Parathyroid adenoma (tissue), 2 donors: ENCODE measurements around the gene SHBG.
A peak's percentile ranks its signal among the peaks of the same experiment; 100 is the strongest.
"Not testable (repeated sequence)": the region's sequence is repeated elsewhere in the genome, so short reads cannot be mapped to it uniquely, and the experiment has no call there.

Source experiments
- H2AFZ ChIP-seq: fragments of 300-600 bp; sonication (generic); one replicate; pipeline ENCODE4 v1.7.0; 2017; ENCODE audit warnings: antibody characterized with exemption, mild to moderate bottlenecking
- H3K27ac ChIP-seq: fragments of 300-600 bp; sonication (generic); one replicate; pipeline ENCODE4 v1.7.0; 2017
- H3K27me3 ChIP-seq: fragments of 300-600 bp; sonication (generic); one replicate; pipeline ENCODE4 v1.7.0; 2017; ENCODE audit warnings: low read length; ENCODE audit not compliant: control insufficient read depth, insufficient read depth
- H3K36me3 ChIP-seq: fragments of 300-600 bp; sonication (generic); one replicate; pipeline ENCODE4 v1.7.0; 2017; ENCODE audit warnings: low read length; ENCODE audit not compliant: control insufficient read depth, insufficient read depth
- H3K4me1 ChIP-seq: fragments of 300-600 bp; sonication (generic); one replicate; pipeline ENCODE4 v1.7.0; 2017; ENCODE audit warnings: control low read depth
- H3K4me2 ChIP-seq: fragments of 300-600 bp; sonication (generic); one replicate; pipeline ENCODE4 v1.7.0; 2017; ENCODE audit warnings: low read length
- H3K4me3 ChIP-seq: fragments of 300-600 bp; sonication (generic); one replicate; pipeline ENCODE4 v1.7.0; 2017; ENCODE audit warnings: low read depth, low read length
- H3K79me2 ChIP-seq: fragments of 300-600 bp; sonication (generic); one replicate; pipeline ENCODE4 v1.7.0; 2017; ENCODE audit warnings: control low read depth
- H3K9ac ChIP-seq: fragments of 300-600 bp; sonication (generic); one replicate; pipeline ENCODE4 v1.7.0; 2017; ENCODE audit warnings: mild to moderate bottlenecking
- H3K9me3 ChIP-seq: fragments of 300-600 bp; sonication (generic); one replicate; pipeline ENCODE4 v1.7.0; 2017; ENCODE audit warnings: low read length; ENCODE audit not compliant: control insufficient read depth
- TF ChIP-seq, protein P1 (sequence below): fragments of 300-600 bp; sonication (generic); IDR thresholded peaks from one replicate; pipeline ENCODE4 v1.7.0; 2017; ENCODE audit warnings: antibody characterized with exemption, mild to moderate bottlenecking
- donor health status: primary hyperparathyroidism.

Gene SHBG

DNA sequence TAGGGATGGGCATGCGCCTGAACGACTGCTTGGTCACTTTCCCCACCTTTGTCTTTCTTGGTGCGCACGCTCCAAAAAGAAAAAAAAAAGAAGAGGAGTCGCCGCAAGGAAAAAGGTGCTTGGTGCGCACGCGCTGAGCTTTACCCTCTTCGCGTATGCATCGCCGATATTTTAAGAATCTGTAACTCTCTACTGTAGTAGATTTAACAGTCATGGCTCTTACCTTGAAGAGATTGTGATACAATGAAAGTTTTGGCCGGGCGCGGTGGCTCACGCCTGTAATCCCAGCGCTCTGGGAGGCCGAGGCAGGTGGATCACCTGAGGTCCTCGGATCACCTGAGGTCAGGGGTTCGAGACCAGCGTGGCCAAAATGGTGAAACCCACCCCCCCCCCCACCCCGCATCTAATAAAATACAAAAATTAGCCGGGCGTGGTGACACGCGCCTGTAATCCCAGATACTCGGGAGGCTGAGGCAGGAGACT, 14.6 kb upstream of the SHBG start:
- Histone ChIP-seq H3K4me3 (peak overlapping the region; percentile 84), H3K9ac (no peak overlapping the region), H3K9me3 (no peaks in the 10 kb centered on the region)

DNA sequence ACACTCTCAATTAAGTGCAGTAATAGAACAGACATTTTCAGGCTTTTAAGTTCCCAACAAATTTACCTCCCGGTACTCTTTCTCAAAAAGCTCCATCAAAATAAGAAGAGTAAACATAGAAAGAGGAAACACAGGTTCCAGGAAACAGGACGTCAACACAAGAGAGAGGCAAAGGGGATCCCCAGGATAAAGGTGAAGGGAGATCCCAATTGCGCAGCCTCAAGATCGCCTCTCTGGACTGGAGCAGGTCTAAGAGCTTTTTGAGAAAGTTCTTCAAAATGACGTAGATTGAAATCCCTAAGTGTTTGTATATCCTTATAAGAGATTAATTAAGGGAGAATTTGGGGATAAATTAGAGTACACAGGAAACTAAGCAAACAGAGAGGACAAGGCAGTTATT, 11.3 kb upstream of the SHBG start:
- Histone ChIP-seq H2AFZ (no peak overlapping the region), H3K36me3 (no peaks in the 10 kb centered on the region), H3K9ac (no peak overlapping the region), H3K79me2 (peaks cover 6% of the 10 kb centered on the region), H3K27me3 (no peaks in the 10 kb centered on the region), H3K4me2 (no peak overlapping the region), H3K27ac (no peak overlapping the region), H3K9me3 (no peaks in the 10 kb centered on the region), H3K4me1 (peaks cover 1% of the 10 kb centered on the region), H3K4me3 (no peak overlapping the region)
- TF ChIP-seq, protein P1, sequence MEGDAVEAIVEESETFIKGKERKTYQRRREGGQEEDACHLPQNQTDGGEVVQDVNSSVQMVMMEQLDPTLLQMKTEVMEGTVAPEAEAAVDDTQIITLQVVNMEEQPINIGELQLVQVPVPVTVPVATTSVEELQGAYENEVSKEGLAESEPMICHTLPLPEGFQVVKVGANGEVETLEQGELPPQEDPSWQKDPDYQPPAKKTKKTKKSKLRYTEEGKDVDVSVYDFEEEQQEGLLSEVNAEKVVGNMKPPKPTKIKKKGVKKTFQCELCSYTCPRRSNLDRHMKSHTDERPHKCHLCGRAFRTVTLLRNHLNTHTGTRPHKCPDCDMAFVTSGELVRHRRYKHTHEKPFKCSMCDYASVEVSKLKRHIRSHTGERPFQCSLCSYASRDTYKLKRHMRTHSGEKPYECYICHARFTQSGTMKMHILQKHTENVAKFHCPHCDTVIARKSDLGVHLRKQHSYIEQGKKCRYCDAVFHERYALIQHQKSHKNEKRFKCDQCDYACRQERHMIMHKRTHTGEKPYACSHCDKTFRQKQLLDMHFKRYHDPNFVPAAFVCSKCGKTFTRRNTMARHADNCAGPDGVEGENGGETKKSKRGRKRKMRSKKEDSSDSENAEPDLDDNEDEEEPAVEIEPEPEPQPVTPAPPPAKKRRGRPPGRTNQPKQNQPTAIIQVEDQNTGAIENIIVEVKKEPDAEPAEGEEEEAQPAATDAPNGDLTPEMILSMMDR: no peak

More for the DNA sequence above, 14.6 kb upstream of the SHBG start:
- peaks cover 34% of the 10 kb centered on the region for H3K79me2 ChIP-seq
- H3K4me1 ChIP-seq: peaks cover 8% of the 10 kb centered on the region
- peak overlapping the region; percentile 80 for H3K27ac ChIP-seq
- H3K4me2 ChIP-seq: peak overlapping the region; percentile 64
- H3K36me3 ChIP-seq: no peaks in the 10 kb centered on the region
- H3K27me3 ChIP-seq: no peaks in the 10 kb centered on the region
- TF ChIP-seq, protein P1: no peak
- H2AFZ ChIP-seq: peak overlapping the region; percentile 87

DNA sequence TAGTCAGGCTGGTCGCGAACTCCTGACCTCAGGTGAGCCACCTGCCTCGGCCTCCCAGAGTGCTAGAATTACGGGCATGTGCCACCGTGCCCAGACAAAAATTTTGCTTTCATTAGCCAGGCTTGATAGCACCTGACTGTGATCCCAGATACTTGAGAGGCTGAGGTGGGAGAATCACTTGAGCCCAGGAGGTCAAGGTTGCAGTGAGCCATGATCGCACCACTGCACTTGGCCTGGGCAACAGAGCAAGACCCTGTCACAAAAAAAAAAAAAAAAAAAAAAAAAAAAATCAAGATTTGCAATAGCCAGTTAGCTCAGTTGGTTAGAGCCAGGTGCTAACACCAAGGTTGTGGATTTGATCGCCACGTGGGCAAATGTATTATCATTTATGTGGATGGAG, 9.1 kb upstream of the SHBG start:
- no peak overlapping the region for H3K4me3 ChIP-seq

DNA sequence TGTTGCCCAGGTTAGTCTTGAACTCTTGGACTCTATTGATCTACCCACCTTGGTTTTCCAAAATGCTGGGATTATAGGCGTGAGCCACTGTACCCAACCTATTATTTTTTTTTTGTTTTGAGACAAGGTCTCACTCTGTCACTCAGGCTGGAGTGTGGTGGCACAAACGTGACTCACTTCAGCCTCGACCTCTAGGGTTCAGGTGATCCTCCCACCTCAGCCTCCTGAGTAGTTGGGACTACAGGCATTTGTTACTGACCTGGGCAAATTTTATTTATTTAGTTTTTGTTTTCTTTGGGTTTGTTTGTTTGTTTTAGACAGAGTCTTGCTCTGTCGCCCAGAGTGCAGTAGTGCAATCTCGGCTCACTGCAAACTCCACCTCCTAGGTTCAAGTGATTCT, 6.3 kb upstream of the SHBG start:
- Histone ChIP-seq H3K27ac (no peak overlapping the region), H3K79me2 (no peaks in the 10 kb centered on the region), H3K9me3 (no peaks in the 10 kb centered on the region), H3K4me2 (no peak overlapping the region), H3K4me3 (no peak overlapping the region), H3K36me3 (no peaks in the 10 kb centered on the region), H2AFZ (no peak overlapping the region), H3K4me1 (peaks cover 6% of the 10 kb centered on the region), H3K9ac (no peak overlapping the region), H3K27me3 (no peaks in the 10 kb centered on the region)
- TF ChIP-seq, protein P1: no peak

More for the DNA sequence above, 9.1 kb upstream of the SHBG start:
- H3K9ac ChIP-seq: no peak overlapping the region
- TF ChIP-seq, protein P1: no peak
- no peaks in the 10 kb centered on the region for H3K79me2 ChIP-seq
- no peak overlapping the region for H3K4me2 ChIP-seq
- H3K27ac ChIP-seq: no peak overlapping the region
- no peaks in the 10 kb centered on the region for H3K9me3 ChIP-seq
- H3K4me1 ChIP-seq: no peaks in the 10 kb centered on the region
- no peak overlapping the region for H2AFZ ChIP-seq
- H3K36me3 ChIP-seq: no peaks in the 10 kb centered on the region
- H3K27me3 ChIP-seq: no peaks in the 10 kb centered on the region

DNA sequence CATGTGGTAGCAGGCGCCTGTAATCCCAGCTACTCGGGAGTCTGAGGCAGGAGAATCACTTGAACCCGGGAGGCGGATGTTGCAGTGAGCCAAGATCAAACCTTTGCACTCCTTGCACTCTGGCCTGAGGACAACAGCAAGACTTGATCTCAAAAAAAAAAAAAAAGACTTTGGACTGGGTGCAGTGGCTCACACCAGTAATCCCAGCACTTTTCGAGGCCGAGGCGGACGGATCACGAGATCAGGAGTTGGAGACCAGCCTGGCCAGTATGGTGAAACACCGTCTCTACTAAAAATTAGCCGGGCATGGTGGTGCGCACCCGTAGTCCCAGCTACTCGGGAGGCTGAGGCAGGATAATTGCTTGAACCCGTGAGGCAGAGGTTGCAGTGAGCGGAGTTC, 4.2 kb upstream of the SHBG start:
- not testable (repeated sequence) for H3K9me3 ChIP-seq, H3K27me3 ChIP-seq, H3K36me3 ChIP-seq, H2AFZ ChIP-seq, H3K4me3 ChIP-seq, H3K9ac ChIP-seq, H3K4me2 ChIP-seq, H3K27ac ChIP-seq, H3K79me2 ChIP-seq
- H3K4me1 ChIP-seq: peaks cover 11% of the 10 kb centered on the region
